Muscle of arm (tissue), 12 donors: Measurements from ENCODE around the gene KCNMA1. TPM values are rescaled to one million over a fixed set of nuclear protein-coding genes. Genes with fewer than 3 reads are reported as not detected.

Experiments
- DNase-seq: peaks from one replicate; pipeline ENCODE4 v3.0.0-alpha.2; 2013
- polyA plus RNA-seq, 12 donors: library from polyadenylated mRNA; unstranded; fragments of 120-200 nt; gene quantifications; one replicate each; pipeline ENCODE4 v1.2.1, GENCODE V29; 2013; ENCODE audit not compliant: insufficient read length in 12 of 12

Gene KCNMA1
- polyA plus RNA-seq, 12 donors: 12.3 to 20.1 (median 16.4) TPM; not detected in 1

GRCh38 chr10:77121829-77122228 lies 515.8 kb downstream of the KCNMA1 start:
- no peak for DNase-seq

GRCh38 chr10:77120666-77121376 lies 516.8 kb downstream of the KCNMA1 start:
- DNase-seq: no peak

- no peak for DNase-seq
Observed at GRCh38 chr10:77120012-77120411, 517.6 kb downstream of the KCNMA1 start.

- DNase-seq: no peak
Observed at GRCh38 chr10:77118603-77119282, 518.9 kb downstream of the KCNMA1 start.

- no peak for DNase-seq
Observed at GRCh38 chr10:77117501-77117900, 520.1 kb downstream of the KCNMA1 start.

- no peak for DNase-seq
Observed at GRCh38 chr10:77116904-77117303, 520.7 kb downstream of the KCNMA1 start.

- DNase-seq: no peak
Observed at GRCh38 chr10:77114181-77114821, 523.3 kb downstream of the KCNMA1 start.

- peak; percentile 74 for DNase-seq
Observed at GRCh38 chr10:77111611-77112550, 525.7 kb downstream of the KCNMA1 start.

GRCh38 chr10:77110757-77111156 lies 526.9 kb downstream of the KCNMA1 start:
- DNase-seq: no peak

- DNase-seq: no peak
Observed at GRCh38 chr10:77109351-77109994, 528.1 kb downstream of the KCNMA1 start.

GRCh38 chr10:77106676-77107075 lies 530.9 kb downstream of the KCNMA1 start:
- DNase-seq: peak; percentile 31

GRCh38 chr10:77105761-77106221 lies 531.8 kb downstream of the KCNMA1 start:
- DNase-seq: peak; percentile 76

GRCh38 chr10:77104459-77104980 lies 533.1 kb downstream of the KCNMA1 start:
- DNase-seq: peak; percentile 49

- no peak for DNase-seq
Observed at GRCh38 chr10:77103213-77103612, 534.4 kb downstream of the KCNMA1 start.

GRCh38 chr10:77101341-77101740 lies 536.3 kb downstream of the KCNMA1 start:
- no peak for DNase-seq

- no peak for DNase-seq
Observed at GRCh38 chr10:77099136-77099535, 538.5 kb downstream of the KCNMA1 start.

GRCh38 chr10:77097625-77098024 lies 540.0 kb downstream of the KCNMA1 start:
- DNase-seq: no peak

- DNase-seq: no peak
Observed at GRCh38 chr10:77093126-77093525, 544.5 kb downstream of the KCNMA1 start.

GRCh38 chr10:77091597-77092165 lies 545.9 kb downstream of the KCNMA1 start:
- DNase-seq: no peak
